ENCODE data around the gene LIMS2.

Gene LIMS2

DNA sequence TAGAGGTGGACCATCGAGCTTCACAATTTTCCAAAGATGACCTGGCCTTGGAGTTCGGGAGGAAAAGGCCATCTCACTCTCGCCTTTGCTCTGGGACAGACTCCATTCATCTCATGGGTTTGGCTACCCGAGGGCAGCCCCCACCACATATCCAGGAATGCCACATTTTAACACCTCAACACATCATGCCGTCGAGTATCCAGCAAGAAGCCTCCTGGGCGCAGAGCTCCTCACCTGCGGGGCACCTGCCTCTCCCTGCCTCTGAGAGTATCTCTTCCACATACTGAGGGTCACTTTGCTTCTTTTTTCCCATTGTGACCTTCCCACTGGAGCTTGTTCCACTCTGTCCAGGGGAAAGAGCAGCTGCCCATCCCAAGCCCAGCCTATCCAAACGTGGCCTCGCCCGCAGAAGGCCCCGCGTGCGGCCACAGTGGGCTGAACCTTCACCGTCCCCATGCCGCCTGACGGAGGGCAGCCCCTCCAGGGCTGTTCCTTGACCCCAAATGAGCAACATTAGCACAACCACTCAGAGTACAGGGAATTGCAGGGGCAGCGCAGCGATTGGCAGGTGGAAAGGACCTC, 5.5 kb upstream of the LIMS2 start:
- no peak overlapping the region for H3K4me3 ChIP-seq (ENCODE audit: low read depth, low read length)
- TF ChIP-seq CTCF (IDR thresholded peaks at IDR 0.05; ENCODE audit: low read depth, low read length) (no peak), MYC (IDR thresholded peaks at IDR 0.05; ENCODE audit: low read depth, low read length) (no peak), POLR2A (IDR thresholded peaks at IDR 0.05; ENCODE audit: extremely low read depth, insufficient read length) (no peak)
- TF ChIP-seq, protein P1, sequence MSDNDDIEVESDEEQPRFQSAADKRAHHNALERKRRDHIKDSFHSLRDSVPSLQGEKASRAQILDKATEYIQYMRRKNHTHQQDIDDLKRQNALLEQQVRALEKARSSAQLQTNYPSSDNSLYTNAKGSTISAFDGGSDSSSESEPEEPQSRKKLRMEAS (IDR thresholded peaks at IDR 0.05; ENCODE audit: low read depth, low read length), result no peak
- DNase-seq (ENCODE audit: low read depth), result no peak

- H3K4me3 ChIP-seq (ENCODE audit: low read depth, low read length), result no peak overlapping the region
- TF ChIP-seq, protein P1 (IDR thresholded peaks at IDR 0.05; ENCODE audit: low read depth, low read length), result no peak
- TF ChIP-seq CTCF (IDR thresholded peaks at IDR 0.05; ENCODE audit: low read depth, low read length) (no peak), POLR2A (IDR thresholded peaks at IDR 0.05; ENCODE audit: extremely low read depth, insufficient read length) (no peak), MYC (IDR thresholded peaks at IDR 0.05; ENCODE audit: low read depth, low read length) (no peak)
- DNase-seq (ENCODE audit: low read depth), result no peak
These were observed 4.5 kb upstream of the LIMS2 start for GRCh38 chr2:127679680-127680361.

DNA sequence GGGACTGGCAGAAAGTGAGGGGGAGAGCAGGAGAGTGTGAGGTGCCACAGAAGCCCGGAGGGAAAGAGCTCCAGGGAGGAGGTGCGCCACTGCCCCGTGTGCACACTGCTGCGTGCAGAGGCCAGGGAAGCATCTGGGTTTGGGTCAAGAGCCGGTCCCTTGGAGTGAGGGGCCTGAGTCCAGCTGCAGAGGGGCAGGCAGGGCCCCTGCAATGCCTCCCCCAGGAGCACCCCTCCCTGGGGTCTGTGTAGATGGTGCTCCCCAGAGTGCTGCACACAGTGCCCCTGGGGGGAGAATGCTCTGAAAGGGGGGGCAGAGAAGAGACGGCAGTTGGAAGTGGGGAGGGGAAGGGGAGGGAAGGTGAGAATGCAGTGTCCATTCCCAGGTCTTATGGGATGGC, 3.7 kb upstream of the LIMS2 start:
- TF ChIP-seq MYC (IDR thresholded peaks at IDR 0.05; ENCODE audit: low read depth, low read length) (no peak), CTCF (IDR thresholded peaks at IDR 0.05; ENCODE audit: low read depth, low read length) (no peak), POLR2A (IDR thresholded peaks at IDR 0.05; ENCODE audit: extremely low read depth, insufficient read length) (no peak)
- TF ChIP-seq, protein P1 (IDR thresholded peaks at IDR 0.05; ENCODE audit: low read depth, low read length), result no peak
- DNase-seq (ENCODE audit: low read depth), result no peak
- no peak overlapping the region for H3K4me3 ChIP-seq (ENCODE audit: low read depth, low read length)

- no peak overlapping the region for H3K4me3 ChIP-seq (ENCODE audit: low read depth, low read length)
- no peak for TF ChIP-seq MYC (IDR thresholded peaks at IDR 0.05; ENCODE audit: low read depth, low read length)
- no peak for TF ChIP-seq CTCF (IDR thresholded peaks at IDR 0.05; ENCODE audit: low read depth, low read length)
- TF ChIP-seq, protein P1 (IDR thresholded peaks at IDR 0.05; ENCODE audit: low read depth, low read length), result no peak
- no peak for TF ChIP-seq POLR2A (IDR thresholded peaks at IDR 0.05; ENCODE audit: extremely low read depth, insufficient read length)
- no peak for DNase-seq (ENCODE audit: low read depth)
These were observed 3.2 kb upstream of the LIMS2 start for GRCh38 chr2:127678531-127678930.

DNA sequence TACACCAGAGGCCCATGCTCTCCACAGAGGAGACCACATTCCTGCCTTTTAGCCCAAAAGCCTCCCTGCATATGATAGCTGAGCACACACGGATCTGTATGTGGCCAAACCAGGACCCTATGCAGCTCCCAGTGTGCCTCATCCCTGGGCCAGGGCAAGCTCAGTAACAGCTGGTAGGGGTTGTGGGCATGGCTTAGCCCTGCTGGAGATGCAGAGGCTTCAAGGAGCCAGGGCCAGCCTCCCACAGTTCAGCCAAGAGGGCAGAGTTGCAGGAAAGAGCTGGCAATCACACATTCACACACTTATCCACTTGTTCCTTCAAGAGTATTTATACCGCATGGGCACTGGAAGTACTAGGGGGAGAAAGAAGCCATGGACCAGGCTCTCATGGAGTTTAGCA, 1.6 kb upstream of the LIMS2 start:
- no peak for DNase-seq (ENCODE audit: low read depth)
- H3K4me3 ChIP-seq (ENCODE audit: low read depth, low read length), result no peak overlapping the region
- TF ChIP-seq, protein P1 (IDR thresholded peaks at IDR 0.05; ENCODE audit: low read depth, low read length), result no peak
- TF ChIP-seq MYC (IDR thresholded peaks at IDR 0.05; ENCODE audit: low read depth, low read length), result no peak
- no peak for TF ChIP-seq POLR2A (IDR thresholded peaks at IDR 0.05; ENCODE audit: extremely low read depth, insufficient read length)
- no peak for TF ChIP-seq CTCF (IDR thresholded peaks at IDR 0.05; ENCODE audit: low read depth, low read length)

Measured in NB4 (cell line).